Immature natural killer cell (primary cell): ENCODE results near the gene MX2. TPM values are rescaled to one million over a fixed set of nuclear protein-coding genes. Genes with fewer than 3 reads are reported as not detected.
A peak's percentile ranks its signal among the peaks of the same experiment; 100 is the strongest.

Experiments
- DNase-seq, 3 donors: peaks; one replicate each; pipeline ENCODE4 v3.0.0; 2022; ENCODE audit warnings: mixed read lengths in 1 of 3
- H3K27ac Mint-ChIP-seq, 6 donors: one replicate each; pipeline ENCODE4 v1.8.0; 2020; ENCODE audit warnings: mixed read lengths in 6 of 6, mild to moderate bottlenecking in 5 of 6, inconsistent platforms in 4 of 6, moderate library complexity in 3 of 6
- H3K27me3 Mint-ChIP-seq, 3 donors: one replicate each; pipeline ENCODE4 v1.8.0; 2020 to 2021; ENCODE audit warnings: low read depth in 3 of 3, mild to moderate bottlenecking in 3 of 3, mixed read lengths in 3 of 3, moderate library complexity in 3 of 3, inconsistent platforms in 1 of 3
- H3K36me3 Mint-ChIP-seq, 3 donors: one replicate each; pipeline ENCODE4 v1.8.0; 2020; ENCODE audit warnings: mixed read lengths in 3 of 3, inconsistent platforms in 2 of 3, mild to moderate bottlenecking in 2 of 3
- H3K4me1 Mint-ChIP-seq, 2 donors: one replicate each; pipeline ENCODE4 v1.8.0; 2020; ENCODE audit warnings: inconsistent platforms in 2 of 2, mild to moderate bottlenecking in 2 of 2, mixed read lengths in 2 of 2, moderate library complexity in 1 of 2
- H3K4me3 Mint-ChIP-seq, 5 donors: one replicate each; pipeline ENCODE4 v1.8.0; 2020; ENCODE audit warnings: mild to moderate bottlenecking in 5 of 5, mixed read lengths in 5 of 5, inconsistent platforms in 3 of 5, moderate library complexity in 3 of 5
- H3K9me3 Mint-ChIP-seq, 6 donors: one replicate each; pipeline ENCODE4 v1.8.0; 2020; ENCODE audit warnings: mild to moderate bottlenecking in 6 of 6, mixed read lengths in 6 of 6, inconsistent platforms in 4 of 6, moderate library complexity in 3 of 6
- polyA plus RNA-seq, 3 donors: library from polyadenylated mRNA; unstranded; fragments of 300-500 nt; fragmentation: Illumina TruSeq; gene quantifications; one replicate each; pipeline ENCODE4 v1.2.3, GENCODE V29; 2021

The MX2 gene
- polyA plus RNA-seq, 3 donors from 2014 or later = 4.0 to 24.2 (median 11.1) TPM

- Mint-ChIP-seq H3K9me3 (no peaks in the 10 kb centered on the region), H3K4me3 (no peak overlapping the region), H3K4me1 (peaks cover 26 to 41% of the 10 kb centered on the region in 2 donors), H3K27me3 (no peaks in the 10 kb centered on the region), H3K27ac (no peak overlapping the region), H3K36me3 (peaks cover 0 to 23% (median 16%) of the 10 kb centered on the region in 3 donors)
- no peak for DNase-seq
Measured at GRCh38 chr21:41373763-41374162, 11.9 kb downstream of the MX2 start.

- H3K27ac Mint-ChIP-seq = no peak overlapping the region
- peaks cover 0 to 23% (median 16%) of the 10 kb centered on the region in 3 donors for H3K36me3 Mint-ChIP-seq
Measured at GRCh38 chr21:41374177-41374712, 12.4 kb downstream of the MX2 start.

GRCh38 chr21:41374867-41375533 lies 13.2 kb downstream of the MX2 start:
- H3K36me3 Mint-ChIP-seq = peaks cover 0 to 23% (median 16%) of the 10 kb centered on the region in 3 donors
- no peaks in the 10 kb centered on the region for H3K9me3 Mint-ChIP-seq
- peak overlapping the region in 2 of 6 donors; percentile 67 to 68 for H3K27ac Mint-ChIP-seq
- peaks cover 20 to 31% of the 10 kb centered on the region in 2 donors for H3K4me1 Mint-ChIP-seq
- peak in 1 of 3 donors; percentile 14 for DNase-seq
- no peak overlapping the region for H3K4me3 Mint-ChIP-seq
- no peaks in the 10 kb centered on the region for H3K27me3 Mint-ChIP-seq

More at GRCh38 chr21:41374177-41374712, 12.4 kb downstream of the MX2 start:
- peaks cover 23 to 36% of the 10 kb centered on the region in 2 donors for H3K4me1 Mint-ChIP-seq
- no peak for DNase-seq
- no peaks in the 10 kb centered on the region for H3K9me3 Mint-ChIP-seq
- no peak overlapping the region for H3K4me3 Mint-ChIP-seq
- H3K27me3 Mint-ChIP-seq = no peaks in the 10 kb centered on the region

DNA sequence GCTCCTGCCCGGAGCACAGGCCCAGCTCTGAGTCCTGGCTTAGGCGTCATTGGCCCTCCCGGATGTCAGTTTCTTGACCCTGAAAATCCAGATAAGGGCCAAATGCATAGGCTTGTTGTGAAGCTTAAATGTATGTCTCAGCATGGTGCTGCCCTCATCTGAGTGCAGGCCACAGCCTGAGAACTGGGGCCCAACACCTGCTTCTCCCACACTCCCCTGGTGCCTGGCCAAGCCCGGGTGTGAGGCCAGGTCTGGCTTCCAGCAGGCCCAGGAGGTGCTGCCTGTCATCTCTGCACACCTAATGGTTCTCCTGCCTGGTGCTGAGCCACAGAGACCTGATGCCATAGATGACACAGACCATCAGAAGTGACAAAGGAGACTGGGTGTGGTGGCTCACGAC lies 14.0 kb downstream of the MX2 start:
- no peaks in the 10 kb centered on the region for H3K27me3 Mint-ChIP-seq
- peaks cover 11 to 23% of the 10 kb centered on the region in 2 donors for H3K4me1 Mint-ChIP-seq
- DNase-seq = no peak
- H3K27ac Mint-ChIP-seq = no peak overlapping the region
- H3K4me3 Mint-ChIP-seq = no peak overlapping the region
- H3K9me3 Mint-ChIP-seq = no peaks in the 10 kb centered on the region
- peaks cover 0 to 27% (median 23%) of the 10 kb centered on the region in 3 donors for H3K36me3 Mint-ChIP-seq

DNA sequence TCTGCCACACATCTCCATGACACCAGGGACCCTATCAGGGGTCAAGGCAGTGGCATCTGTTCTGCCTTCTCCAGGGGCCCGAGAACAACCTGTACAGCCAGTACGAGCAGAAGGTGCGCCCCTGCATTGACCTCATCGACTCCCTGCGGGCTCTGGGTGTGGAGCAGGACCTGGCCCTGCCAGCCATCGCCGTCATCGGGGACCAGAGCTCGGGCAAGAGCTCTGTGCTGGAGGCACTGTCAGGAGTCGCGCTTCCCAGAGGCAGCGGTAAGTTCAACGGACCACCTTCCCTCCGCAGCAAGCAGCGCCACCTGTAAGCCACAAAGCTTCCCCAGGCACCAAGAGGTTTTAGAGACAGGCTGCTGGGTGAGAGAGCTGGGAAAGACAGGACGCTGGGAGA lies 15.9 kb downstream of the MX2 start:
- Mint-ChIP-seq H3K27ac (no peak overlapping the region), H3K36me3 (peaks cover 0 to 40% (median 33%) of the 10 kb centered on the region in 3 donors), H3K4me1 (peaks cover 5 to 13% of the 10 kb centered on the region in 2 donors), H3K9me3 (no peaks in the 10 kb centered on the region), H3K27me3 (no peaks in the 10 kb centered on the region), H3K4me3 (no peak overlapping the region)
- DNase-seq = no peak

- no peak overlapping the region for H3K27ac Mint-ChIP-seq
- no peak for DNase-seq
- no peaks in the 10 kb centered on the region for H3K9me3 Mint-ChIP-seq
- H3K4me1 Mint-ChIP-seq = peaks cover 5 to 13% of the 10 kb centered on the region in 2 donors
- no peak overlapping the region for H3K4me3 Mint-ChIP-seq
- H3K36me3 Mint-ChIP-seq = peaks cover 0 to 45% (median 35%) of the 10 kb centered on the region in 3 donors
- no peaks in the 10 kb centered on the region for H3K27me3 Mint-ChIP-seq
Measured at GRCh38 chr21:41378849-41379248, 17.0 kb downstream of the MX2 start.

GRCh38 chr21:41379901-41380300 lies 18.1 kb downstream of the MX2 start:
- Mint-ChIP-seq H3K36me3 (peaks cover 0 to 46% (median 32%) of the 10 kb centered on the region in 3 donors), H3K4me1 (peaks cover 4 to 8% of the 10 kb centered on the region in 2 donors), H3K4me3 (no peak overlapping the region), H3K27me3 (no peaks in the 10 kb centered on the region), H3K9me3 (no peaks in the 10 kb centered on the region), H3K27ac (no peak overlapping the region)
- DNase-seq = no peak

GRCh38 chr21:41381731-41382130 lies 19.9 kb downstream of the MX2 start:
- DNase-seq = no peak
- Mint-ChIP-seq H3K27me3 (no peaks in the 10 kb centered on the region), H3K36me3 (peaks cover 5 to 51% (median 35%) of the 10 kb centered on the region in 3 donors), H3K9me3 (no peaks in the 10 kb centered on the region), H3K4me3 (no peak overlapping the region), H3K4me1 (no peaks in the 10 kb centered on the region), H3K27ac (no peak overlapping the region)

DNA sequence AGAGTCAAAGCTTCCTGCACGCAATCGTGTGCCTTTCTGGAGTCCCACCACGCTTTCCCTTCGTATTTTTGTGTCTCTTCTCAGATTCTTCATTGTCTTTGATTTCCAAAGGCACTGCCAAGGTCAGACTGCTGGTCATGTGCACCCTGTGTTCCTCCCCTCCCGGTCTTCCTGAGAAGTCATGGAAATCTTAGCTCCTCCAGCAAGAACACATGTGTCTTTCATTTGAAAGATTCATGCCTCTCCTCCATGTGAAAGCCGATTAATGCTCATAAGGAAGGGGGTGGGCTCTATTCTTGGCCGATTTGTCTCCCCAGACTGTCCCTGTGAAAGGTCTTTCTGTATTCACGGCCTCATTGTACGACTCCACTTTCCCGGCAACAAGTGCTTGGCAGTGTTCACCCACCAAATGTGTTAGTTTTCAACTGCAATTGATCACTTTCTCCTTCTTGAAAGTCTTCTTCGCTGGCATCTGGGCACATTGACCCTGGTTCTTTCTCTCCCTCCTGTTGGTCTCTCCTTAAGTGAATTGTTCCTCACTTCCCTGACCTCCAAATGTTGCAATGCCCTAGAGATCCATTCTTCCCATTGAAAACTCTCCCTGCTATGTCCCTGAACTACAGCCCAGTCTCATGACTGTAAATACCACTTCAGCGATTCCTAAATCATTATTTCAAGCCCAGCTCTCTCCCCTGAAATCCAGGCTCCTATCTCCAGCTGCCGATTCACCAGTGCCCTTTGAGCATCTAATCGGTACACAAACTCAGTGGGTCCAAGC lies 25.4 kb downstream of the MX2 start:
- H3K9me3 Mint-ChIP-seq = no peaks in the 10 kb centered on the region
- H3K27me3 Mint-ChIP-seq = no peaks in the 10 kb centered on the region
- no peak overlapping the region for H3K27ac Mint-ChIP-seq
- H3K4me3 Mint-ChIP-seq = no peak overlapping the region
- DNase-seq = no peak
- H3K4me1 Mint-ChIP-seq = no peaks in the 10 kb centered on the region
- peaks cover 23 to 58% (median 40%) of the 10 kb centered on the region in 3 donors for H3K36me3 Mint-ChIP-seq

- H3K9me3 Mint-ChIP-seq = no peaks in the 10 kb centered on the region
- peaks cover 23 to 56% (median 43%) of the 10 kb centered on the region in 3 donors for H3K36me3 Mint-ChIP-seq
- no peak for DNase-seq
- H3K4me3 Mint-ChIP-seq = no peak overlapping the region
- H3K4me1 Mint-ChIP-seq = no peaks in the 10 kb centered on the region
- H3K27me3 Mint-ChIP-seq = no peaks in the 10 kb centered on the region
- H3K27ac Mint-ChIP-seq = no peak overlapping the region
Measured at GRCh38 chr21:41387824-41388223, 26.0 kb downstream of the MX2 start.

GRCh38 chr21:41388259-41388658 lies 26.4 kb downstream of the MX2 start:
- no peak overlapping the region for H3K4me3 Mint-ChIP-seq
- no peaks in the 10 kb centered on the region for H3K4me1 Mint-ChIP-seq
- peaks cover 23 to 55% (median 45%) of the 10 kb centered on the region in 3 donors for H3K36me3 Mint-ChIP-seq
- H3K27ac Mint-ChIP-seq = peak overlapping the region in 1 of 6 donors; percentile 14
- no peaks in the 10 kb centered on the region for H3K9me3 Mint-ChIP-seq
- H3K27me3 Mint-ChIP-seq = no peaks in the 10 kb centered on the region
- no peak for DNase-seq

GRCh38 chr21:41390043-41390639 lies 28.3 kb downstream of the MX2 start:
- Mint-ChIP-seq H3K27ac (no peak overlapping the region), H3K36me3 (peaks cover 32 to 60% (median 51%) of the 10 kb centered on the region in 3 donors)

DNA sequence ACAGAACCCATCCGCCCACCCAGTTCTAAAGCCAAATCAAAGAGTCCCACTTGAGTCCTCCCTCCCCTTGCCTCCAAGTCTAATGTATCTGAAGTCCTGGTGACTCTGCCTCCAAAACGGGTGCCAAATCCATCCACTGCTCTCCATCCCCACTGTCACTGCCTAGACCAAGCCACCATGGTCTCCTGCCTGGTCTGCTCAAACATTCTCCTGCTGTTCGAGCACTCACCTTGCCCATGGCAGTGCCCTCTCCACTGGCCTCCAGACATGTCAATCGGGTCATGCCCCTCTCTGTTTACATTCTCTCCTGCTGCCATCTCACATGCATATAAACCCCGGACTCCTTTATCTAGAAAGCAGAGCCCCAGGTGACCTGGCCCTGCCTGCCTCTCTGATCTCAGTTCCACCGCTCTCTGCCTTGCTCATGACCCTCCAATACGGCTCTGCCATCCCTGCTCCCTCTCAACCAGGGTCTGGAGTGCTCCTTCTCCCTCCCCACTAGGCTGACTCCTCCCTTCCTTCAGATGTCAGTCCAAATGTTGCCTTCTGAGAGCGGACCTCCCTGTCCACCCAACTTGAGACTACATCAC lies 32.1 kb downstream of the MX2 start:
- Mint-ChIP-seq H3K9me3 (no peaks in the 10 kb centered on the region), H3K27me3 (no peaks in the 10 kb centered on the region), H3K4me3 (no peak overlapping the region), H3K36me3 (peaks cover 24 to 65% (median 49%) of the 10 kb centered on the region in 3 donors), H3K4me1 (no peaks in the 10 kb centered on the region), H3K27ac (no peak overlapping the region)
- DNase-seq = no peak

More at GRCh38 chr21:41390043-41390639, 28.3 kb downstream of the MX2 start:
- no peak overlapping the region for H3K4me3 Mint-ChIP-seq
- H3K9me3 Mint-ChIP-seq = no peaks in the 10 kb centered on the region
- DNase-seq = no peak
- no peaks in the 10 kb centered on the region for H3K4me1 Mint-ChIP-seq
- H3K27me3 Mint-ChIP-seq = no peaks in the 10 kb centered on the region
